Hematopoietic multipotent progenitor cell treated with erythropoietin and hydrocortisone succinate and interleukin-3 and kit ligand, for 17 days (in vitro differentiated cells): ENCODE data around the gene PPP4C.
"Not testable (repeated sequence)": the region's sequence is repeated elsewhere in the genome, so short reads cannot be mapped to it uniquely, and the experiment has no call there.

Source experiments
- DNase-seq: peaks from one replicate; pipeline ENCODE4 v3.0.0-alpha.2; 2015; ENCODE audit warnings: low spot score

PPP4C gene

GRCh38 chr16:30075503-30076275 lies at the start of gene PPP4C:
Gene PPP4C (plus strand): TSS chr16:30075994. CDS start chr16:30076378, 384 bp downstream.
- peak; percentile 86 for DNase-seq

DNA sequence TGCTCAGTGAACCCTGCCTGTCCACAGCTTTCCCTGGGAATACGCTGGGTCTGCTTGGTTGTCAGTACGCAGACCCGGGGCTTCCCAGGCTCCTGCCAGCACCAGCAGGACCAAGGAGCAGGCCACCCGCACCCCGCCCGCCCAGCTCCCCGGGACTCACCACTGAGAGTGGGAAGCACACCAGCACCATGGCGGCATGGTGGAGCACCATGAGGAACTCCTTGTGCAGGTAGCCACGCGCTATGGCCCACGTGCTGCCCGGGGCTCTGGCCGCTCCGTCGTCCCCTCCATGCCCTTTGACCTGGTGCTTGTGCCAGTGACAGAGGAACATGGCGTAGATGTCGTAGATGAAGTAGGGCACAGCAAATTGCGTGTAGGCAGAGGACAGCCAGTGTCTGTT lies 49.3 kb upstream of the PPP4C start:
- no peak for DNase-seq

- no peak for DNase-seq
Observed at GRCh38 chr16:30027588-30028437, 48.0 kb upstream of the PPP4C start.

DNA sequence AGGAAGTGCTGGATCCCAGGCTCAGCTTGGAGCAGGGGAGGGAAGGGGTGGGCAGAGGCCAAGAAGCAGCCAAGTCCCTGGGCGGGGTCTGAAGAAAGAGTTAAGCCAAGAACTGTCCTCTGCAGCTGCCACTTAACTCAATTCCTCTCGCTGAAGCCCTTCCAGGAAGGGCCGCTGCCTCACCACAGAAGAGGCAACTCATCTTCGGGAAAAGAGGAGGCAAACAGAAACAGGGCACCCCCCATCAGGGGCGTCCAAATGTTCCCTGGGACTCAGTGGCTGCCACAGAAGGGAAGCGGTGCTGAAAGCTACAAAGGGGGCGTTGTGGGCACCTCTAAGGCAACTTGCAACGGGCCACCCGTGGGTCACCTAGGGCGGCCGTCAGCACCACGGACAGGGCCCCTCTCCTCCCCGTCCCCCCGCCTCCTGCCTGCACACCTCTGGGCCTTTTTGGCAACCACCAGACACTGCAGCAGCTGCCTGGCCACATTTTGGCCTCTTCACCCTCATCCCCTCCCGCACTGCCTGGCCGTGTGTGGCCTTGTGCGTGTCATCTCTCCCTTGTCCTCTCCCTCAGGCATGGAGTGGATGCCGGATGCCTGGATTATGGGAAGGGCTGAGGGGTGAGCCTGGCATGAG lies 47.2 kb upstream of the PPP4C start:
- no peak for DNase-seq

DNA sequence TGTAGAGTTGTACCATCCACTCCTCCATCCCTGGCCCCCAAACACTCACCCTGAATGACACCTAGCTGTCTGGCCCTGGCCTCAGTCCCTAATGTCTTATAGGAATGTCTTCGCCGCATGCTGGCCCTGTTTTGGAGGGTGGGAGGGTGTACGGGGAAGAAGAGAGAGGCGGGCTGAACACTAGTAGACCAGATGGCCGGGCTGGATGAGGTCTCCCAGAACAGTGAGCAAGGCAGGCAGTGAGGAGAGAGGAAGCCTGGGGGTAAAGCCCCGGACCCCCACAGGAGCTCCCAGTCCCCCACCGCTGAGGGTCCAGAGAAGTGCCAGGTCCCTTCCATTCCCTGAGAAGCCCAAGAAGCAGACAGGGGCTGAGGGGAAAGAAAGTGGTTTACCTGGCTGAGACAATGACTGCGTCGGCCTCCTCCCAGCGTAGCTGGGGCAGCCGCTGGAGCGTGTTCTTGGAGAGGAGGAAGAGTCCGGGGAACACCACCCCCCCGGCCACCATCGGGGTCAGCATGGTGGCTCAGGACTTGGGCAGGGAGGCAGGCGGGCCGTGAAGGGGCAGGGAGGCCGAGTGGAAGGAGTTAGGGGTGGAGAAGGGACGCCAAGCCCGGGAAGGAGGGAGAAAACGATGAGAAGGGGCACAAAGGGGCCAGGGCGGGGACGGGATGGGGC lies 45.6 kb upstream of the PPP4C start:
- DNase-seq = no peak

DNA sequence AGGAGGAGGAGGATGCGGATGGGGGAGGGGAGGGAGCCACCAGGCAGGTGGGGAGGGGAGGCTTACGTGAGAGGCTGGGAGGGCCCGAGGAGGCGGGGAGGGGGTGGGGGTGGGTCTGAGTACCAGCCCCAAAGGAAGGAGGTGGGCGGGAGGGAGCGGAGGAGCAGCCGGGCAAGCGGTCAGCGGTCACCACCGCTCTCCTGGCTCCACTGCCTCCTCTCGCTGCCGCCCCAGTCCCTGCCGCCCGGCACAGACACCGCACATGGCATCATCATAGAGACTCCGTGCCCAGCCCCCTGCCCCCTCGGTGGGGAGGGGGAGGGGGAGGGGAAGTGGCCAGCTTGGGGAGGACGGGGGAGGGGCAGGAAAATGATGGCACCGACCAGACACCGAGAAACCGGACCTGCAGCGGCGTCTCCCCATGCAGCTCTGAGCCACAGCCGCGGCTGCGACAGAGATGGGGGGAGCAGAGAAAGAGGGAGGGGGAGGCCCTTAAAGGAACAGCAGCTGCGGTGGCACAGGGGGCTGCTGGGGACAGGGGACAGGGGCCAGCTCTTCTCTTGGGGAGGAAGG lies 44.9 kb upstream of the PPP4C start, which contains the start of gene TLCD3B:
TSS of gene TLCD3B (minus strand) at position 431 of the 573 bp plus-strand sequence. CDS start 744 bp downstream, outside the sequence.
- no peak for DNase-seq

DNA sequence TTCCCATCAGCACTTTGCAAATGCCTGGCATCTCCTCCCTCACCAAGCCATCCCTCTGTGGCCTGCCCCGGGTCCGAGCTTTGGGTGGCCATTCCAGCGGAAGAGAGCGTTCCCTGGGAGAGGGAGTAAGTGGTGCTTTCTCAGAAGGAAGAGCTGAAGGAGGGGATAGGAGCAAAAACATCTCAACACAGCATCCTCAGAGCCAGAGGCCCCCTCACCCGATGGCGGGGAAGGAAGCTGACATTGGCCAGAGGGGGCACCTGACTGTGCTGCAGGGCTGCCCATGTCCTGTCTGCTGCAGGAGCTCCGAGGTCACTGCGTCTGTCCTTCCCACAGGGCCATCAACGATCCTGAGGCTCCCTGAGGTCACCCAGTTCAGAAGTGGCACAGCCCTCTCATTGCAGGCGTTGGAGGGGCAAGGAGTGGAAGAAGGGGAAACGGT lies 44.3 kb upstream of the PPP4C start:
- DNase-seq = no peak

GRCh38 chr16:30032083-30032819 lies 43.5 kb upstream of the PPP4C start:
- DNase-seq = peak; percentile 77

GRCh38 chr16:30033270-30033669 lies 42.5 kb upstream of the PPP4C start:
- DNase-seq = no peak

DNA sequence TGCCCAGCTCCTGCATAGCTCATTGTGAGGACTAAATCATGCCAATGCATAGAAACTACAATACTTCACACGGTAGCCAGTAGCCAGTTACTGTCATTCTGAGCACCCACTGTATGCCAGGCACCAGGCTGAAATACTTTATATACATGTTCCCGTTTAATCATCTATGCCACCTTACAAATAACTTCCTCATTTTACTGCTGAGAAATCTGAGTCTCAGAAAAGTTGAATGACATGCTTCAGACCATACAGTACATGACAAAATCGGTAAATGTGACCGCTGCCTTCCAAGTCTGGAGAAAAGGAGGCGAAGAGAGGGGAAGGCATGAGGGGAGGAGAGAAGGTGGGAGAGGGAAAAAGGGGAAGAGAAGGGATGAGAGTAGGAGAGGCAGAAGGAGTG lies 35.6 kb upstream of the PPP4C start:
- DNase-seq = no peak

GRCh38 chr16:30040690-30041089 lies 35.1 kb upstream of the PPP4C start:
- DNase-seq = not testable (repeated sequence)

DNA sequence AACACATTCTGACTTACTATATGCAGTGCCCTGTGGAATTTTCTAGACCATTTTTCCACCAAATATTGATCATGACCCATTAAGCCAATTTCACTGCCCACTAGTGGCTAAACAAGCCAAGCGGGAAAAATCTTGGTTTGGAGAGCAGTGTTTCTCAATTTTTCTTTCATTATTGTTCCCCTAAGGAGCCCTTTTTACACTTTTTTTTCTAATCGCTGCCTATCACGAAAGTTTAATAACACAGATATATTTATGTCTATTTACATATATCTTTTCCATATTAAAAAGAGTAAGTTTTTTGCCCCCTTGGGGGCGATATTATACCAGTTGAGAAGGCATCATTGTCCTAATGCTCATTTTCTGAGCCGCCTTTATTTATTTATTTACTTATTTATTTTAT lies 34.0 kb upstream of the PPP4C start:
- peak; percentile 40 for DNase-seq

GRCh38 chr16:30046178-30046577 lies 29.6 kb upstream of the PPP4C start:
- DNase-seq = no peak

GRCh38 chr16:30046588-30046987 lies 29.2 kb upstream of the PPP4C start:
- no peak for DNase-seq

- no peak for DNase-seq
Observed at GRCh38 chr16:30049871-30050270, 25.9 kb upstream of the PPP4C start.

GRCh38 chr16:30051518-30051917 lies 24.3 kb upstream of the PPP4C start:
- DNase-seq = no peak

GRCh38 chr16:30052671-30053372 lies 23.0 kb upstream of the PPP4C start:
- DNase-seq = peak; percentile 84

GRCh38 chr16:30053376-30054015 lies 22.3 kb upstream of the PPP4C start:
- no peak for DNase-seq

DNA sequence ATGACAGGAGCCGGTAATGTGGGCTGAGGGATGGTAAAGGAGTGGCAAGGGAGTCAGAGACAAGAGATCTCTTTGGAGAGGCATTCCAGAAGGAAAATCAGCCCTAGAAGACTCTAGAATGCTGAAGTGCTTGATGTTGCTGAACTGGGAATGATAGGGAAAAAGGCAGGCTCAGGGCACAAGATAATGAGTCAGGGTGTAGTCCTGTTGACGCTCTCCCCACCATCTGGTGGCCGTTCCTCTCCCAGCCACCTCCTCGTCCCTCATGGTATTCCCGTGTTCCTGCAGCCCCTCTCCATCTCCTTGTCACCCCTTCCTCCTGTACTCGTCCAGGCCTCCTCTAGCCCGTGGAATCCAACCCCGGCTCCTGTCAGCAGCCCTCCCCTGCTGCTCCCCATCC lies 21.3 kb upstream of the PPP4C start:
- no peak for DNase-seq
